Ishikawa (cell line): Measurements from ENCODE around the gene EDN2.
A peak's percentile ranks its signal among the peaks of the same experiment; 100 is the strongest.

Source experiments
- CEBPB ChIP-seq: IDR thresholded peaks from 2 replicates; pipeline ENCODE4 v1.6.1; 2012
- CREB1 ChIP-seq: IDR thresholded peaks from 2 replicates; pipeline ENCODE4 v1.6.1; 2012; ENCODE audit warnings: low read depth
- EP300 ChIP-seq: IDR thresholded peaks from 2 replicates; pipeline ENCODE4 v1.6.1; 2012; ENCODE audit warnings: borderline replicate concordance
- FOXM1 ChIP-seq: IDR thresholded peaks from 2 replicates; pipeline ENCODE4 v1.6.1; 2012; ENCODE audit warnings: low read depth, borderline replicate concordance
- MAX ChIP-seq: IDR thresholded peaks from 2 replicates; pipeline ENCODE4 v1.6.1; 2012
- TAF1 ChIP-seq: IDR thresholded peaks from 2 replicates; pipeline ENCODE4 v1.6.1; 2012; ENCODE audit warnings: low read depth, mild to moderate bottlenecking
- TEAD4 ChIP-seq: IDR thresholded peaks from 2 replicates; pipeline ENCODE4 v1.6.1; 2012
- YY1 ChIP-seq: IDR thresholded peaks from 2 replicates; pipeline ENCODE4 v1.6.1; 2012; ENCODE audit warnings: low read depth
- TF ChIP-seq, protein P1 (sequence below): IDR thresholded peaks from 2 replicates; pipeline ENCODE4 v1.6.1; 2012
- TF ChIP-seq, protein P2 (sequence below): IDR thresholded peaks from 2 replicates; pipeline ENCODE4 v1.6.1; 2012; ENCODE audit warnings: low read depth, mild to moderate bottlenecking

DNA sequence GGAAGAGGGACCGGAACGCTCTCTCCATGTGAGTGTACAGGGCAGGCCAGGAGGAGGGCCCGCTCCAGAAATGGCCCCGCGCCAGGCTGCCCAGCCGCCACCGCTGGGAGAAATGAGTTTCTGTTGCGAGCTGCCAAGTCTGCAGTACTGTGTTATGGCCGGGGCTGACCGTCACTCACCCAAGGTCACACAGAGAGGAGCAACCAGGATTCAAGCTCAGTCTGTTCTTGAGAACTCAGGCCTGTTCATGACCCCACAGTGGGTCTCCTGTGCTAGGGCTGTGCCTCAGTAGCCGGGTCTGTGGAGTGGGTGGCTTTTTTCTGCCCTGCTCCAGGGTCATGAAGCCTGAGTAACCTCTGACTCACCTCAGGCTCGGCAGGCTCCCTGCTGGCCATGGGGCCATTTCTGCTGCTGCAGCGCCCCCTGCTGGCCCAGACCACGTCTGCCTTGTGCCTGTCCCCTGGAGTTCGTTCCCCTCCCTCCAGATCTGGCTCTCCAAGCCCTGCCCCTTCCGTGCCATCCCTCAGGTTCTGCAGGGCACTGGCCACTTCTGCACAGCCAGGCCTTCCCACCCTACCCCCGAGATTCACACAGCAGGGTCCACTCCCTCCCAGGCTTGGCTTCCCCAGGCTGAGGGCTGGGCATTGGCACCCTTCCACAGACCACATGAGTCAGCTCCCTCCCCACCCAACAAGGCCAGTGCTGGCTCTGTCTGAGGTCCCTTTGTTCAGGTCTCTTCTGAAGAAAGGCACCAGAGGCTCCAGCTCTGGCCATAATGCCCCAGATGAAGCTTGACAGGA lies 51.8 kb downstream of the EDN2 start:
- TF ChIP-seq CREB1 (no peak), EP300 (peak; percentile 72), TEAD4 (peak; percentile 47), YY1 (peak; percentile 27; the same call in 1 of the 2 replicates), MAX (peak; percentile 11; the same call in 1 of the 2 replicates), TAF1 (no peak), CEBPB (no peak), FOXM1 (no peak)
- TF ChIP-seq, protein P1, sequence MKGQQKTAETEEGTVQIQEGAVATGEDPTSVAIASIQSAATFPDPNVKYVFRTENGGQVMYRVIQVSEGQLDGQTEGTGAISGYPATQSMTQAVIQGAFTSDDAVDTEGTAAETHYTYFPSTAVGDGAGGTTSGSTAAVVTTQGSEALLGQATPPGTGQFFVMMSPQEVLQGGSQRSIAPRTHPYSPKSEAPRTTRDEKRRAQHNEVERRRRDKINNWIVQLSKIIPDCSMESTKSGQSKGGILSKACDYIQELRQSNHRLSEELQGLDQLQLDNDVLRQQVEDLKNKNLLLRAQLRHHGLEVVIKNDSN: peak; percentile 23; the same call in 1 of the 2 replicates
- TF ChIP-seq, protein P2, sequence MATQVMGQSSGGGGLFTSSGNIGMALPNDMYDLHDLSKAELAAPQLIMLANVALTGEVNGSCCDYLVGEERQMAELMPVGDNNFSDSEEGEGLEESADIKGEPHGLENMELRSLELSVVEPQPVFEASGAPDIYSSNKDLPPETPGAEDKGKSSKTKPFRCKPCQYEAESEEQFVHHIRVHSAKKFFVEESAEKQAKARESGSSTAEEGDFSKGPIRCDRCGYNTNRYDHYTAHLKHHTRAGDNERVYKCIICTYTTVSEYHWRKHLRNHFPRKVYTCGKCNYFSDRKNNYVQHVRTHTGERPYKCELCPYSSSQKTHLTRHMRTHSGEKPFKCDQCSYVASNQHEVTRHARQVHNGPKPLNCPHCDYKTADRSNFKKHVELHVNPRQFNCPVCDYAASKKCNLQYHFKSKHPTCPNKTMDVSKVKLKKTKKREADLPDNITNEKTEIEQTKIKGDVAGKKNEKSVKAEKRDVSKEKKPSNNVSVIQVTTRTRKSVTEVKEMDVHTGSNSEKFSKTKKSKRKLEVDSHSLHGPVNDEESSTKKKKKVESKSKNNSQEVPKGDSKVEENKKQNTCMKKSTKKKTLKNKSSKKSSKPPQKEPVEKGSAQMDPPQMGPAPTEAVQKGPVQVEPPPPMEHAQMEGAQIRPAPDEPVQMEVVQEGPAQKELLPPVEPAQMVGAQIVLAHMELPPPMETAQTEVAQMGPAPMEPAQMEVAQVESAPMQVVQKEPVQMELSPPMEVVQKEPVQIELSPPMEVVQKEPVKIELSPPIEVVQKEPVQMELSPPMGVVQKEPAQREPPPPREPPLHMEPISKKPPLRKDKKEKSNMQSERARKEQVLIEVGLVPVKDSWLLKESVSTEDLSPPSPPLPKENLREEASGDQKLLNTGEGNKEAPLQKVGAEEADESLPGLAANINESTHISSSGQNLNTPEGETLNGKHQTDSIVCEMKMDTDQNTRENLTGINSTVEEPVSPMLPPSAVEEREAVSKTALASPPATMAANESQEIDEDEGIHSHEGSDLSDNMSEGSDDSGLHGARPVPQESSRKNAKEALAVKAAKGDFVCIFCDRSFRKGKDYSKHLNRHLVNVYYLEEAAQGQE: no peak
